Stimulated activated CD4-positive, alpha-beta T cell treated with anti-CD3 and anti-CD28 coated beads, Interleukin-15, amount 100 ng/mL, for 48 hours (primary cell): ENCODE measurements around the gene DIPK2B.

Experiments
- DNase-seq, 2 donors: peaks; one replicate each; pipeline ENCODE4 v3.0.0-alpha.2; 2020; ENCODE audit warnings: low read depth in 2 of 2

Gene DIPK2B

GRCh38 chrX:45157647-45158046 lies 43.0 kb downstream of the DIPK2B start:
- DNase-seq = no peak

DNA sequence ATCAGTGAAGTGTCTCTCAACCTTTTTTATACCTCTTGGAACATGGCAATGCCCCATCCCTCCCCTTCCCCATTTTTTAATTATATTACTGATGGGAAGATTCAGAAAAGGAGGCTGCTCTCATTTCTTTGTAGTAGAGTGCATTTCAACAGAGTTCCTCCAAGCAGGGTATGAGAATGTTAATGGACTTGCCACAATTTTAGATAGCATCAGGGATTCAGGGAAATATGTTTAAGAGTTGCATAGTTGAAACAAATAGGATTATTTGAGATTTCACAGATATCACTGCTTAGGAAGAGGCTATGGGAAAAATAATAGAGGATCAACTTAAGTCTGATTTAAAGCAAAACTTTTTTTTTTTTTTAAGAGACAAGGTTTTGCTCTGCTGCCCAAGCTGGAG lies 46.2 kb downstream of the DIPK2B start:
- DNase-seq = no peak

GRCh38 chrX:45154033-45154360 lies 46.7 kb downstream of the DIPK2B start:
- DNase-seq = no peak
